HL-60 (cell line): Measurements from ENCODE around the gene MRPL39.

Experiments
- DNase-seq, 2 experiments: peaks; one replicate each; pipeline ENCODE4 v3.0.0-alpha.2; 2010 to 2020; ENCODE audit warnings: low read depth in 1 of 2, low spot score in 1 of 2
- H3K27ac ChIP-seq: fragments of 250-450 bp; sonication (Bioruptor Pico); replicated peaks from 2 replicates; pipeline ENCODE4 v1.5.1; 2020; ENCODE audit warnings: mild to moderate bottlenecking, moderate library complexity
- H3K27me3 ChIP-seq: fragments of 250-450 bp; sonication (Bioruptor Pico); 2 replicates; pipeline ENCODE4 v1.5.1; 2021; ENCODE audit warnings: mild to moderate bottlenecking, moderate library complexity; ENCODE audit not compliant: insufficient read depth, poor library complexity, severe bottlenecking
- H3K4me3 ChIP-seq: replicated peaks from 2 replicates; pipeline ENCODE4 v1.5.1; 2011; ENCODE audit warnings: mild to moderate bottlenecking, control low read depth, low read length; ENCODE audit not compliant: insufficient read depth
- GABPA ChIP-seq: IDR thresholded peaks from 2 replicates; pipeline ENCODE4 v1.6.1; 2012; ENCODE audit warnings: low read depth
- POLR2AphosphoS5 ChIP-seq: IDR thresholded peaks from 2 replicates; pipeline ENCODE4 v1.6.1; 2012; ENCODE audit warnings: low read depth
- SPI1 ChIP-seq: IDR thresholded peaks from 2 replicates; pipeline ENCODE4 v1.6.1; 2012; ENCODE audit warnings: low read depth, mild to moderate bottlenecking, borderline replicate concordance
- TF ChIP-seq, protein P1 (sequence below): IDR thresholded peaks from one replicate; pipeline ENCODE4 v1.5.1; 2011; ENCODE audit warnings: low read length, control low read depth, inconsistent platforms; ENCODE audit not compliant: insufficient read depth
- TF ChIP-seq, protein P2 (sequence below): IDR thresholded peaks from 2 replicates; pipeline ENCODE4 v1.6.1; 2012; ENCODE audit warnings: low read depth; ENCODE audit not compliant: insufficient replicate concordance

Gene MRPL39

DNA sequence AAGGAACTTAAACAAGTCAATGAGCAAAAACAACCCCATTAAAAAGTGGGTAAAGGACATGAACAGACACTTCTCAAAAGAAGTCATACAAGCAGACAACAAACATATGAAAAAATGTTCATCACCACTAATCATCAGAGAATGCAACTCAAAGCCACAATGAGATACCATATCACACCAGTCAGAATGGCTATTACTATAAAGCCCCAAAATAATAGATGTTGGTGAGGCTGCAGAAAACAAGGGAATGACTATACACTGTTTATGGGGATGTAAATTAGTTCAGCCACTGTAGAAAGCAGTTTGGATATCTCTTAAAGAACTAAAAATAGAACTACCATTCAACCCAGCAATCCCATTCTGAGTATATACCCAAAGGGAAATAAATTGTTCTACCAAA lies 51.2 kb downstream of the MRPL39 start:
- H3K4me3 ChIP-seq: no peak overlapping the region
- H3K27me3 ChIP-seq: no peaks in the 10 kb centered on the region
- TF ChIP-seq, protein P1, sequence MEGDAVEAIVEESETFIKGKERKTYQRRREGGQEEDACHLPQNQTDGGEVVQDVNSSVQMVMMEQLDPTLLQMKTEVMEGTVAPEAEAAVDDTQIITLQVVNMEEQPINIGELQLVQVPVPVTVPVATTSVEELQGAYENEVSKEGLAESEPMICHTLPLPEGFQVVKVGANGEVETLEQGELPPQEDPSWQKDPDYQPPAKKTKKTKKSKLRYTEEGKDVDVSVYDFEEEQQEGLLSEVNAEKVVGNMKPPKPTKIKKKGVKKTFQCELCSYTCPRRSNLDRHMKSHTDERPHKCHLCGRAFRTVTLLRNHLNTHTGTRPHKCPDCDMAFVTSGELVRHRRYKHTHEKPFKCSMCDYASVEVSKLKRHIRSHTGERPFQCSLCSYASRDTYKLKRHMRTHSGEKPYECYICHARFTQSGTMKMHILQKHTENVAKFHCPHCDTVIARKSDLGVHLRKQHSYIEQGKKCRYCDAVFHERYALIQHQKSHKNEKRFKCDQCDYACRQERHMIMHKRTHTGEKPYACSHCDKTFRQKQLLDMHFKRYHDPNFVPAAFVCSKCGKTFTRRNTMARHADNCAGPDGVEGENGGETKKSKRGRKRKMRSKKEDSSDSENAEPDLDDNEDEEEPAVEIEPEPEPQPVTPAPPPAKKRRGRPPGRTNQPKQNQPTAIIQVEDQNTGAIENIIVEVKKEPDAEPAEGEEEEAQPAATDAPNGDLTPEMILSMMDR: no peak
- TF ChIP-seq, protein P2, sequence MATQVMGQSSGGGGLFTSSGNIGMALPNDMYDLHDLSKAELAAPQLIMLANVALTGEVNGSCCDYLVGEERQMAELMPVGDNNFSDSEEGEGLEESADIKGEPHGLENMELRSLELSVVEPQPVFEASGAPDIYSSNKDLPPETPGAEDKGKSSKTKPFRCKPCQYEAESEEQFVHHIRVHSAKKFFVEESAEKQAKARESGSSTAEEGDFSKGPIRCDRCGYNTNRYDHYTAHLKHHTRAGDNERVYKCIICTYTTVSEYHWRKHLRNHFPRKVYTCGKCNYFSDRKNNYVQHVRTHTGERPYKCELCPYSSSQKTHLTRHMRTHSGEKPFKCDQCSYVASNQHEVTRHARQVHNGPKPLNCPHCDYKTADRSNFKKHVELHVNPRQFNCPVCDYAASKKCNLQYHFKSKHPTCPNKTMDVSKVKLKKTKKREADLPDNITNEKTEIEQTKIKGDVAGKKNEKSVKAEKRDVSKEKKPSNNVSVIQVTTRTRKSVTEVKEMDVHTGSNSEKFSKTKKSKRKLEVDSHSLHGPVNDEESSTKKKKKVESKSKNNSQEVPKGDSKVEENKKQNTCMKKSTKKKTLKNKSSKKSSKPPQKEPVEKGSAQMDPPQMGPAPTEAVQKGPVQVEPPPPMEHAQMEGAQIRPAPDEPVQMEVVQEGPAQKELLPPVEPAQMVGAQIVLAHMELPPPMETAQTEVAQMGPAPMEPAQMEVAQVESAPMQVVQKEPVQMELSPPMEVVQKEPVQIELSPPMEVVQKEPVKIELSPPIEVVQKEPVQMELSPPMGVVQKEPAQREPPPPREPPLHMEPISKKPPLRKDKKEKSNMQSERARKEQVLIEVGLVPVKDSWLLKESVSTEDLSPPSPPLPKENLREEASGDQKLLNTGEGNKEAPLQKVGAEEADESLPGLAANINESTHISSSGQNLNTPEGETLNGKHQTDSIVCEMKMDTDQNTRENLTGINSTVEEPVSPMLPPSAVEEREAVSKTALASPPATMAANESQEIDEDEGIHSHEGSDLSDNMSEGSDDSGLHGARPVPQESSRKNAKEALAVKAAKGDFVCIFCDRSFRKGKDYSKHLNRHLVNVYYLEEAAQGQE: no peak
- TF ChIP-seq GABPA: no peak
- TF ChIP-seq SPI1: no peak
- no peak for TF ChIP-seq POLR2AphosphoS5
- DNase-seq: no peak
- H3K27ac ChIP-seq: no peak overlapping the region

DNA sequence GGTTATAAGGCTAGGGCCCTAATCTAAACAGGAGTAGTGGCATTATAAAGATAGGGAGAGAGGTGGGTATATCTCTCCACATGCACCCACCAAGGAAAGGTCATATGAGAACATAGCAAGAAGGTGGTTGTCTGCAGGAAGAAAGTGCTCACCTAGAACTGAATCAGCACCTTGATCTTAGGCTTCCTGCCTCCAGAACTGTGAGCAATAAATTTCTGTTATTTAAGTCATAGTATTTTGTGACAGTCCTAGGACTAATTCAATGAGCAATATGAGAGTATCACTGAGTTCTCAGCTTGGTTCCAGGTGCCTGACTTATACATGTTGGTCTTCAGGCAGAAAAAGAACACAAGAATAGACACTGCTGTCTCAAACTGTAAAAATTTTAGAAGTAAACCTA lies 51.8 kb downstream of the MRPL39 start:
- Histone ChIP-seq H3K4me3 (no peak overlapping the region), H3K27me3 (no peaks in the 10 kb centered on the region), H3K27ac (no peak overlapping the region)
- TF ChIP-seq, protein P2: no peak
- no peak for TF ChIP-seq GABPA
- TF ChIP-seq, protein P1: no peak
- TF ChIP-seq SPI1: no peak
- TF ChIP-seq POLR2AphosphoS5: no peak
- DNase-seq: no peak

DNA sequence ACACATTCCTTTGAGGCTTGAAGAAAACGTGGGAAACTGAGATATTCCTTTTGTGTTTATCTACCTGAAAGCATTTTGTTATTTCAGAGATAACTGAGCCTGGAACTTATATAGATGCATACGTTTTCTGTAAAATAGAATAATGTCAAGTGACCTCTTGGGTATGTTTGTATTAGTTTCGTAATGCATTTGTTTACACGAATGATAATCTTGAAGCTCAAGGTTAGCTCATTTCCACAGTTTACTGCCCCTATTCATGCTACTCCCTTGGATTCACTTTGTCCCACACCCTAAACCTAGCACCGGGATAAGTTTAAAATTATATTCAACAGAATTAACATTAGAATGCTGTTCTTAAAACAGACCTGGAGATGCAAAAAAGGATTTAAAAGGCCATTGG lies 54.4 kb downstream of the MRPL39 start:
- no peaks in the 10 kb centered on the region for H3K27me3 ChIP-seq
- no peak for DNase-seq
- no peak overlapping the region for H3K27ac ChIP-seq
- TF ChIP-seq GABPA (no peak), SPI1 (no peak), POLR2AphosphoS5 (no peak)
- TF ChIP-seq, protein P1: no peak
- TF ChIP-seq, protein P2: no peak
- no peak overlapping the region for H3K4me3 ChIP-seq
